Medulla oblongata (tissue), 1 donor: Measurements from ENCODE around the gene SHC3.
"Not testable (repeated sequence)": the region's sequence is repeated elsewhere in the genome, so short reads cannot be mapped to it uniquely, and the experiment has no call there.

ENCODE experiments used
- DNase-seq: peaks from one replicate; pipeline ENCODE4 v3.0.0-alpha.2; 2015; ENCODE audit errors: extremely low spot score

SHC3 gene

GRCh38 chr9:89177944-89178829 is at the start of gene SHC3:
Gene SHC3 (minus strand): TSS chr9:89178818. CDS start chr9:89178460, 358 bp downstream.
- DNase-seq: no peak

- DNase-seq: peak; percentile 18
These were observed 47.4 kb upstream of the SHC3 start for GRCh38 chr9:89225991-89226471.

GRCh38 chr9:89225587-89225986 is 47.0 kb upstream of the SHC3 start:
- no peak for DNase-seq

- no peak for DNase-seq
These were observed 46.4 kb upstream of the SHC3 start for GRCh38 chr9:89225036-89225435.

- DNase-seq: peak; percentile 3
These were observed 46.0 kb upstream of the SHC3 start for GRCh38 chr9:89224633-89225032.

GRCh38 chr9:89223396-89223977 is 44.9 kb upstream of the SHC3 start:
- DNase-seq: no peak

- no peak for DNase-seq
These were observed 41.0 kb upstream of the SHC3 start for GRCh38 chr9:89219637-89220036.

- DNase-seq: no peak
These were observed 39.7 kb upstream of the SHC3 start for GRCh38 chr9:89218040-89218928.

- DNase-seq: no peak
These were observed 36.7 kb upstream of the SHC3 start for GRCh38 chr9:89215342-89215741.

GRCh38 chr9:89213396-89213880 is 34.8 kb upstream of the SHC3 start:
- no peak for DNase-seq

- DNase-seq: no peak
These were observed 33.6 kb upstream of the SHC3 start for GRCh38 chr9:89212171-89212570.

GRCh38 chr9:89209311-89209710 is 30.7 kb upstream of the SHC3 start:
- DNase-seq: not testable (repeated sequence)

GRCh38 chr9:89207026-89207425 is 28.4 kb upstream of the SHC3 start:
- no peak for DNase-seq

GRCh38 chr9:89204801-89205200 is 26.2 kb upstream of the SHC3 start:
- DNase-seq: no peak

GRCh38 chr9:89195131-89195797 is 16.6 kb upstream of the SHC3 start:
- no peak for DNase-seq

- DNase-seq: no peak
These were observed 16.0 kb upstream of the SHC3 start for GRCh38 chr9:89194421-89195130.

GRCh38 chr9:89191004-89191403 is 12.4 kb upstream of the SHC3 start:
- DNase-seq: no peak

GRCh38 chr9:89189215-89189614 is 10.6 kb upstream of the SHC3 start:
- no peak for DNase-seq

- no peak for DNase-seq
These were observed 9.3 kb upstream of the SHC3 start for GRCh38 chr9:89187950-89188349.

GRCh38 chr9:89187541-89187940 is 8.9 kb upstream of the SHC3 start:
- DNase-seq: no peak

- no peak for DNase-seq
These were observed 8.3 kb upstream of the SHC3 start for GRCh38 chr9:89186960-89187359.
